GM18502 (cell line): ENCODE data around the gene RASGEF1B.
"Not testable (repeated sequence)": the region's sequence is repeated elsewhere in the genome, so short reads cannot be mapped to it uniquely, and the experiment has no call there.

Experiments used
- ATAC-seq: cut with Tn5 transposase; IDR thresholded peaks from one replicate; pipeline ENCODE4 v1.9.1; 2021; ENCODE audit warnings: mild to moderate bottlenecking; ENCODE audit not compliant: unreplicated experiment, poor library complexity

Gene RASGEF1B

GRCh38 chr4:81436941-81437574 lies 34.6 kb downstream of the RASGEF1B start:
- ATAC-seq: no peak

GRCh38 chr4:81436096-81436495 lies 35.6 kb downstream of the RASGEF1B start:
- ATAC-seq: no peak

- ATAC-seq: no peak
These were observed 38.9 kb downstream of the RASGEF1B start for GRCh38 chr4:81432825-81433224.

GRCh38 chr4:81431971-81432370 lies 39.7 kb downstream of the RASGEF1B start:
- no peak for ATAC-seq

GRCh38 chr4:81429607-81430006 lies 42.1 kb downstream of the RASGEF1B start:
- no peak for ATAC-seq

- ATAC-seq: no peak
These were observed 42.7 kb downstream of the RASGEF1B start for GRCh38 chr4:81429031-81429430.

- ATAC-seq: no peak
These were observed 43.7 kb downstream of the RASGEF1B start for GRCh38 chr4:81428002-81428401.

- ATAC-seq: no peak
These were observed 44.3 kb downstream of the RASGEF1B start for GRCh38 chr4:81427344-81427821.

GRCh38 chr4:81426770-81427289 lies 44.9 kb downstream of the RASGEF1B start:
- ATAC-seq: no peak

GRCh38 chr4:81424816-81425755 lies 46.6 kb downstream of the RASGEF1B start:
- no peak for ATAC-seq

GRCh38 chr4:81424336-81424735 lies 47.4 kb downstream of the RASGEF1B start:
- no peak for ATAC-seq

- no peak for ATAC-seq
These were observed 49.1 kb downstream of the RASGEF1B start for GRCh38 chr4:81422595-81422994.

- ATAC-seq: peak; percentile 100
These were observed 50.1 kb downstream of the RASGEF1B start for GRCh38 chr4:81421346-81422218.

GRCh38 chr4:81418572-81418971 lies 53.1 kb downstream of the RASGEF1B start:
- ATAC-seq: no peak

- ATAC-seq: no peak
These were observed 58.7 kb downstream of the RASGEF1B start for GRCh38 chr4:81412946-81413495.

- no peak for ATAC-seq
These were observed 61.0 kb downstream of the RASGEF1B start for GRCh38 chr4:81410680-81411079.

- ATAC-seq: no peak
These were observed 61.9 kb downstream of the RASGEF1B start for GRCh38 chr4:81409836-81410235.

- no peak for ATAC-seq
These were observed 63.4 kb downstream of the RASGEF1B start for GRCh38 chr4:81408341-81408740.

GRCh38 chr4:81407726-81408125 lies 64.0 kb downstream of the RASGEF1B start:
- no peak for ATAC-seq

- ATAC-seq: not testable (repeated sequence)
These were observed 65.2 kb downstream of the RASGEF1B start for GRCh38 chr4:81406481-81406880.
